Measurements from ENCODE around the gene EFCAB7.

Gene EFCAB7

DNA sequence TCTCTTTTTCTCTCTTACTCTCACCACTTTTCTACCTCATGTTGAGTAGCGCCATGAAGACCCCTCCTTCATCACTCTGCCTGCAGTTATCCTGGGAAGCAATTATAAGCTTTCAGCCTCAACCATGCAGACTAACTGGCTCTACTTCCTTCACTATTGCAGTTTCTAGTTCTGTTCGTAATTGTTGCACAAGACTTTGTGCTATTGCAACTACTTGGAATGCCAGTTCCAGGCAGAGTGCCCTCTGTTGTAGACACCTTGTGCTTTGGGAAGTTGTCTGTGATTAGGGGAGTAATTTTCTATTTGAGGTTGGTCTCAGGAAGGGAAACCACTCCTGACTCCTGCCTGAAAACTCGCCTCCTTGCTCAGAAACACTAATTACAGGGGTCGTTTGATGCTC is 89.2 kb downstream of the EFCAB7 start:
- Histone ChIP-seq H3F3A (ENCODE audit: insufficient read depth) (no peaks in the 10 kb centered on the region), H3K9me2 (replicated peaks; ENCODE audit: insufficient read depth, low read length) (no peaks in the 10 kb centered on the region), H3K79me2 (ENCODE audit: insufficient read depth, low read length) (peaks cover 13% of the 10 kb centered on the region; the same call in 1 of the 2 replicates), H3K4me3 (ENCODE audit: insufficient read depth, low read length, poor library complexity, severe bottlenecking) (no peak overlapping the region), H3K27me3 (ENCODE audit: low read length) (no peaks in the 10 kb centered on the region), H3K36me3 (ENCODE audit: low read length) (no peaks in the 10 kb centered on the region), H4K20me1 (ENCODE audit: low read depth, low read length) (no peaks in the 10 kb centered on the region; the same call in 1 of the 2 replicates), H3K4me2 (ENCODE audit: low read depth, low read length, poor library complexity, severe bottlenecking) (no peak overlapping the region), H3K9ac (ENCODE audit: low read length) (no peak overlapping the region), H3K27ac (ENCODE audit: low read depth, low read length) (no peak overlapping the region), H3K9me3 (ENCODE audit: insufficient read depth, low read length) (no peaks in the 10 kb centered on the region), H2AFZ (ENCODE audit: low read depth, low read length, severe bottlenecking) (no peak overlapping the region)
- TF ChIP-seq CTCF (IDR thresholded peaks at IDR 0.05; ENCODE audit: insufficient read depth, low read length, poor library complexity, severe bottlenecking) (no peak), EZH2phosphoT487 (conservative IDR thresholded peaks at IDR 0.05; ENCODE audit: low read length) (no peak)

DNA sequence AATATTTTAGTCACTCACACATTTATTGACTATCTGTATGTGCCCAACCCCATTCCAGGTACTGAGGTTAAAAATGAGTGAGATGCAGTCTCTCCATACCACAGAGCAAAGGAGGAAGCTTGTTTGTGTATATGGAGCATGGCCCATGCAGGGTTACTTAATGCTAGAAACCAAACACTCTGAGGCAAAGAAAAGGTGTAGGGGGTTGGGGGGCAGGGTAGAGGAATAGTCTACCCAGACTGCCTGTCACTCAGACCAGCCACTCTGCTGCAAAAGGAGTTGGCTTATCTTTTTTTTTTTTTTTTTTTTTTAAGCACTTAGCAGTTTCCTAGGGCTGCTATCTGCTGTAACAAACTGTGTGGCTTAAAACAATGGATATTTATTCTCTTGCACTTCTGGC is 89.6 kb downstream of the EFCAB7 start:
- H3K9ac ChIP-seq (ENCODE audit: low read length): no peak overlapping the region

GRCh38 chr1:63615768-63616420 is 92.6 kb downstream of the EFCAB7 start:
- Histone ChIP-seq H2AFZ (ENCODE audit: low read depth, low read length, severe bottlenecking) (no peak overlapping the region), H3K4me3 (ENCODE audit: insufficient read depth, low read length, poor library complexity, severe bottlenecking) (no peak overlapping the region), H3K9ac (ENCODE audit: low read length) (no peak overlapping the region), H3F3A (ENCODE audit: insufficient read depth) (no peaks in the 10 kb centered on the region), H3K9me3 (ENCODE audit: insufficient read depth, low read length) (no peaks in the 10 kb centered on the region), H4K20me1 (ENCODE audit: low read depth, low read length) (no peaks in the 10 kb centered on the region; the same call in 1 of the 2 replicates), H3K27me3 (ENCODE audit: low read length) (no peaks in the 10 kb centered on the region), H3K36me3 (ENCODE audit: low read length) (no peaks in the 10 kb centered on the region), H3K79me2 (ENCODE audit: insufficient read depth, low read length) (peaks cover 9% of the 10 kb centered on the region; the same call in 1 of the 2 replicates), H3K4me2 (ENCODE audit: low read depth, low read length, poor library complexity, severe bottlenecking) (no peak overlapping the region), H3K9me2 (replicated peaks; ENCODE audit: insufficient read depth, low read length) (no peaks in the 10 kb centered on the region), H3K27ac (ENCODE audit: low read depth, low read length) (no peak overlapping the region)
- TF ChIP-seq EZH2phosphoT487 (conservative IDR thresholded peaks at IDR 0.05; ENCODE audit: low read length) (no peak), CTCF (IDR thresholded peaks at IDR 0.05; ENCODE audit: insufficient read depth, low read length, poor library complexity, severe bottlenecking) (peak; percentile 58)

More for the DNA sequence above, 89.6 kb downstream of the EFCAB7 start:
- Histone ChIP-seq H3K9me3 (ENCODE audit: insufficient read depth, low read length) (no peaks in the 10 kb centered on the region), H3K4me3 (ENCODE audit: insufficient read depth, low read length, poor library complexity, severe bottlenecking) (no peak overlapping the region), H3K36me3 (ENCODE audit: low read length) (no peaks in the 10 kb centered on the region), H2AFZ (ENCODE audit: low read depth, low read length, severe bottlenecking) (no peak overlapping the region), H3K9me2 (replicated peaks; ENCODE audit: insufficient read depth, low read length) (no peaks in the 10 kb centered on the region), H3K27ac (ENCODE audit: low read depth, low read length) (no peak overlapping the region), H3K79me2 (ENCODE audit: insufficient read depth, low read length) (peaks cover 13% of the 10 kb centered on the region; the same call in 1 of the 2 replicates), H3K4me2 (ENCODE audit: low read depth, low read length, poor library complexity, severe bottlenecking) (no peak overlapping the region), H3K27me3 (ENCODE audit: low read length) (no peaks in the 10 kb centered on the region), H4K20me1 (ENCODE audit: low read depth, low read length) (no peaks in the 10 kb centered on the region; the same call in 1 of the 2 replicates), H3F3A (ENCODE audit: insufficient read depth) (no peaks in the 10 kb centered on the region)
- TF ChIP-seq CTCF (IDR thresholded peaks at IDR 0.05; ENCODE audit: insufficient read depth, low read length, poor library complexity, severe bottlenecking) (no peak), EZH2phosphoT487 (conservative IDR thresholded peaks at IDR 0.05; ENCODE audit: low read length) (no peak)
